HG03060 (cell line): Measurements from ENCODE around the gene GRM7.

Experiments
- ATAC-seq: cut with Tn5 transposase; IDR thresholded peaks from one replicate; pipeline ENCODE4 v1.9.1; 2021; ENCODE audit warnings: low read depth, moderate number of reproducible peaks; ENCODE audit not compliant: unreplicated experiment

The GRM7 gene

DNA sequence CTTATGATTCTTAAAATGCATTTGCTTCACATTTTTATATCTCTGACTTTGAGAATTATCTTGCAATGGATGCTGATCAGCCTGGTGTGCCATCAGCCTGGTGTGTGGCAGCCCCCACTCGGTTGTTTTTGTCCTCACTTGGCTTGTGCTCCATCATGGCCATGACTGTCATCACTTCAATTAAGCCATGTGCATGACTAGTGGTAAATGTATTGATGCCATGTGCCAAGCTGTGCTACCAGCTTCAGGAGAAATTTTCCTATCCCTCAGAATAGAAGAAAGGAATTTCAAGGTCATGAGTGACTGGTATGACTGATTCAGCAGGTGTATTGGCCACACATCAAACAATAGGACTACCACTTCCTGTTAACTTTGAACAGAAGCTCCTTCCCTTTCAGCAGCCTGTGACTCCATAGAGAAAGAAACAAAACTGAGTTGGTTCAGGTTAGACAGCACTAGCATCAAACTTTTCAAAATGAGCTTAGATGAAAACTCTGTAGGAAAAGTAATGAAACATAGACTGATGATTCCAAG is 251.7 kb downstream of the GRM7 start:
- no peak for ATAC-seq

DNA sequence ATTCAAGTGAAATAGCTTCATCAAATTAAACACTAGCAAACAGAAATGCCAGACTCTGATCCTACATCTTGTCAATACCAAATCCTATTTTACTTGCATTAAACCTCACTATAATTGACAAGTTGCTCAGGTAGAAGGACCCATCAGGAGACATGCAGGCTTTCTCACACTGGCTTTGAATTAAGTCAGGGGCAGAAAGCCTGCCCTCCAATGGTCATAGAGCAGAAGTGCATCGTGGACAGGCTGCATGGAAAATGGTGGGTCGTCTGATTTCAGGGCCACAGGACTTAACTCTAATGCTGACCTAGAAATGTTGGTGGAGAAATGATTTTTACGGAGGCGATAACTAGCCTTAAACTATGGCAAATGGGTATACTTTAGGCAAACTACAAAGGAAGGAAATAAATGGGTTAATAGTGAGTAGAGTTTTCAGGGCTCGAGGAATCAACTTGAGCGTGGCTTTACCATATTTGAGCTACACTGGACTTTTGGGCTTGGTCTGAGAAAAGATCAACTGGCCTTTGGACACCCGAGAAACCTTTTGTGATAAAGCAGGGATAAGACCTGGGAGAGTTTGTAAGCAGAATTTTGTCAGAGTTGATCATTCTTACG is 283.9 kb downstream of the GRM7 start:
- ATAC-seq = no peak

DNA sequence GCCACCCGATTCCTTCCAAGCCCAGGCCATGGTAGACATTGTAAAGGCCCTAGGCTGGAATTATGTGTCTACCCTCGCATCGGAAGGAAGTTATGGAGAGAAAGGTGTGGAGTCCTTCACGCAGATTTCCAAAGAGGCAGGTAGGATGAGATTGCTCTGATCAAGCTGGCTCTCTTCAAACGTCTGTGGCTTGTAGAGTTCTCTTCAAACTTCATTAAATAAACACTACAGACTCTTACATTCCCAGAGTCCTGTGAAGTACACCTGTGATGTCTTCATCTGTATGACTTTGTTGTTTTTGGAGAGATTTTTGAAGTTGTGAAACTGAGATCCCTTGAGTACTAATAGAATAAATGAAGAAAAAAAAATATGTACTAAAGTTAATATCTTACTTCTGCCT is 285.6 kb downstream of the GRM7 start:
- no peak for ATAC-seq

DNA sequence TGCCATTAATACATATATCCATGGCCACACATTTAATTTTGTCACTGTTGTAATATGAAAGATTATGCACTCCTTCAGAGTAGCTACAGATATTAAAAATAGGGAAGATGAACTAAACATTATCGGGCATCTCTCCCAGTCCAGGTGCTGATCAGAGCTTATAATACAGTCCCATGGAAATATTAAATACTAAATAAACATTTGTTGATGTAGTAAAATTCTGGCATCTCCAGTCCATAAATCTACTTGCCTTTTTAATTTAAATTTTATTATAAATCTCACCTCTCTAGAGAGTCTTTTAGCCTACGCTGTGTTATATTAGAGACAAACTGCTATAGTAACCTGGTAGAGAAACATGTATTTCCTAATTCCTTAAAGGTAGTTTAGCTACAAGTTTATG is 297.6 kb downstream of the GRM7 start:
- ATAC-seq = no peak

DNA sequence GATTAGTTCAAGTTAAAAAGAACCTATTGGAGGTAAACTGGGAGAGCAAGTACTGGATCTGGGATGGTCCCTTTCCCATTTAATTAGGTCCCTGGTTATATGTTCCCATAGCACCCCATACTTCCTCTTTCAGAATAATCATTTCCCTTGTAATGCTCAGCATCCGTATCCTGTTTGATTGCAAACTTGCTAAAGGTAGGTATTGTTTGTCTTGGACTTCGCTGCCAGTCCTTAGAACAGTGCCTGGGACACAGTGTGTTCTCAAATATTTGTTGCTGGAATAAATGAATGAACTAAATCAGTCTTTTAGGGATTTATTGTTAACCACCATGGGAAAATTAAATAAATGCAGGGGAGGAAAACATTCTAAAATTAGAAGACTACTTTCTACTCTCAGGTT is 299.8 kb downstream of the GRM7 start:
- no peak for ATAC-seq

DNA sequence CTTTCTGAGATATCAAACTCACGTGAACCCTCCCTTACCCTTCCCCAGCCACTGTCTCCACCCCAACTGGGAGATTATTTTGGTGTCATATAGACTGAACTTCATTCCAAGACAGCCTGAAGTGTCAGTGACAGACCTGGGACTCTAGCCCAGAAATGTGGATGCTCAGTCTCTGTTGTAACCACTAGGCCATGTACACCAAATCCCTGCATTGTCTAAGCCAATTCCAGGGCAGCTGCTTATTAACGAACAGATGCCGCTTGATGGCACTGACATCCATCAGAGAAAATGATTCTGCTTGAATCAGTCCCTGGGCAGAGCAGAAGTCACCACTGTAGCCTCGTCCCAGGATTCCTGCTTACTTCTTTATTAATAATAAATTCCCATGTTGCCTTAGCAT is 305.5 kb downstream of the GRM7 start:
- ATAC-seq = no peak

DNA sequence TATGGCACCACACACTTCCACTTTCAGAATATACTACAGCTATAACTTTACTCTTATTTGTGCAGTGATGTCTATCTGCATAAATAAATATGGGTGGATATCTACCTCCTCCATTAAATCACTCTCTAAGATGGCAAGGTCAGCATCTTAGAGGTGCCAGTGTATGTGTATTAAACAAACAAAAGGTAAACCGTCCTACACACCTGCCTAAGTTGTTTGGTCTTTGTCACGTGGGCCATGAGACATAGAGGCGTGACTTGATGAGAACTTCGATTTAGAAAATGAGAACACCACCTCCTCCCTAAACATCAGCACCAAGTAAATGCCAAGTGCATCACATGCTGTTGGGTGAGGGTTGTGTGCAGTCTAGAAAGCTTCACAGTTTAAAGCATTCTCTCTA is 310.6 kb downstream of the GRM7 start:
- no peak for ATAC-seq

DNA sequence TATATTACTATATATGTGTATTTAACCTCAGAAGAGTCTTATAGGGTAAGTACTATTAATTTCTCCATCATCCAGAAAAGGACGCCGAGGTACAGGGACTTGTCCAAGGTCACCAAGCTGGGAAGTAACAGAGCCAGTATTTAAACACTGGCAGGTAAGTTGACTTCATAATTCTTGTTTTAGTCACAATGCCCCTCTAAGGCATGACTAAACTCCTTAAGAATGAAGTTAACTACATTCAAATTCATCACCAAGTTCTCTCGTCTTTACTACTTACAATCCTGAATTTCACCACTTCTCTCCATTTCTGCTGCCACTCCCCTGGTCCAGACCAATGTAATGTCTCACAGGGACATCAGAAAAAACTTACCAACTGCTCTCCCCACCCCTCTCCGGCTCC is 312.1 kb downstream of the GRM7 start:
- ATAC-seq = no peak

DNA sequence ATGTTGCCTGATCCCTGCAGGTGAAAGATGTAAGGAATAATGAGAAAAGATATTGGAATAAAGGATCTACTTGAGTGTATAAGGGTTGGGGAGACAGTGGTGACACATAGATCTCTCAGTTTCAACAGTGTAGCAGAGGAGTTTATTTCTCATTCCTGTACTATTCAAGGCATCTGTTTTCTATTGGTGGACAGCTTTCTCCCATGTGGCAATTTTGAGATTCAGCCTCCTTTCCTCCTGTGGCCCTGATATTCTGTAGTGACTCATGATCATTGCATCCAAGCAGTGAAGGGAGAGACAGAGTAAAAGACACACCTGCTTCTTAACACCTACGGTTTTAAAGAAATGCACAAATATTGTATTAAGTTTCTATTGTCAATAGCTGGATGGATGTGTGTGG is 327.6 kb downstream of the GRM7 start:
- no peak for ATAC-seq

DNA sequence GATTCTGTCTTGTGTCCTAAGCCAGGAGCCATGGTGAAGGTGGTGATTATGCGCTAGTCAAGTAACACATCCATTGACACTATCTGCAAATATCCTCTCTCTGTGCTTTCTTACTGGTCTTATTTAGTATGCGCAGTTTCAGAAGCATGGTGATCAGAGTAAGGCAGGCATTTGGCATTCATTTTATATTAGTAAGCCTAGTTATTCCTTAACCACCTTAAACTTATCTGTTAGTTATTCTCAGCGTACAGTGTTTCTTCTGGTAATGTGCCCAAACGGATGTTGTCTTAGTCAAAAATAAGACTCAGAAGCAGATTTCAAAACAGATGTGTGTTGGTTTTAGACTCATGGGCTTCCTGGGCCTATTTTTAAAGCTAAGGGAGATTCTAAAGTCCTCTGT is 329.2 kb downstream of the GRM7 start:
- ATAC-seq = no peak

DNA sequence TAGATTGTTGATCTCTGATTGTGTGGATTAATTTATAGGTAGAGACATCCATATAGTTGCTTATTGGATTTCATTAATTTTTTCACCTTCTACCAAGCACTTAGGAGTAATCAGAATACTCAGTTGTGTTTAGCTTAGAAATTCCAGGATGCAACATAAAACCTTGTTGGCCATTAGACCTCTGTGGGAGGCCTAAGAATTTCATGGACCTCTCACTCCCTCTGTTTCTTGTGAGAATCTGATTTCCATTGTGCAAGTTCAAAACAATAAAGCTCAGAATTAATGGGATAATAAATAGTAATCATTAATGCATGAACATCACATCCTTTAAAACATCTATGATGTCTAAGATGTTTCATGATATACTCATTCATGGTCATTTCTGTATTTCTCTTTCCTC is 332.4 kb downstream of the GRM7 start:
- no peak for ATAC-seq

DNA sequence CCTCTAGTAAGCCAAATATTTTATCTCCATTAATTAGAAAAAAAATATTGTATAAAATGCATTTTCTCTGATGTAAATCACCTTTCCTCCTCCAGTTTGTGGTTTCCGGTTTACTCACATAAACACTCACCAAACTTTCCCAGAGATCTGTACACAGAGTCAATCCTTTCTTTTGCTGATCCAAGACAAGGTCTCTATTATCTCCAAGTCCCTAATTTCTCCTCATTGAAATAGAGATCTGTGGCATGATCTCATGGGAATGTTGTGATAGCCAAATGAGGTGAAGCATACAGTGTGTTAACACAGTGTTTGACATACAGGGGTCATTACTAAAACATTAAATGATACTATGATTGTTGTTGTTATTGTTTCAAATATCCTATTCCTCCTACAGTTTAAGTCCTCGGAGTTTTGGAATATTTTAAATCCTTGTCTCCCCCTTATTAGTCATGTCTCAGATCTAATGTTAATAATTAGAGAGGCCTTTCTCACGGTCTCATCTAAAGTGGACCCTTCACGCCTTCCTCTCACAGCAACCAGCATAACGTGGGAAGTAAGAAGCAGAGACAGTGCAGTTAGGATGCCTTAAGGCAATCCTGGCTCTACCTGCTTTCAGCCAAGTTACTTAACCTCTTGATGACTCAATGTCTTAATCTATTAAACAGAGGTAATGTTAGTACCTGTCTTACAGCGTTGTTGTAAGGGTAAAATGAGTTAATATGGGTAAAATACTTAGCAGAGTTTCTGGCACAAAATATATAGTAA is 333.3 kb downstream of the GRM7 start:
- ATAC-seq = no peak

DNA sequence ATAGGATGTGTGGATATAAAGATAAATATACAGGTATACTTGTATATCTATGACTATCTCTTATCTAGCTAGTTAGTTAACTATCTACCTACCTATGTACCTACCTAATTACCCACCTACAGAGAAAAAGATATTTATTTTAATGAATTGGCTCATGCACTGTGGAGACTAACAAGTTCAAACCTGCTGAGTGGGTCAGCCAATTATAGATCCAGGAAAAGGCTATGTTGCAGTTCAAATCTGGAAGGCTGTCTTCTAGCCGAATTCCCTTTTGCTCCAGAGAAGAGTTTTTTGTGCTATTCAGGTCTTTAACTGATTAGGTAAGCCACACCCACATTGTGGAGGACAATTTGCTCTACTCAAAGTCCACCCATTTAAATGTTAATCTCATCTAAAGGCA is 335.0 kb downstream of the GRM7 start:
- ATAC-seq = no peak

DNA sequence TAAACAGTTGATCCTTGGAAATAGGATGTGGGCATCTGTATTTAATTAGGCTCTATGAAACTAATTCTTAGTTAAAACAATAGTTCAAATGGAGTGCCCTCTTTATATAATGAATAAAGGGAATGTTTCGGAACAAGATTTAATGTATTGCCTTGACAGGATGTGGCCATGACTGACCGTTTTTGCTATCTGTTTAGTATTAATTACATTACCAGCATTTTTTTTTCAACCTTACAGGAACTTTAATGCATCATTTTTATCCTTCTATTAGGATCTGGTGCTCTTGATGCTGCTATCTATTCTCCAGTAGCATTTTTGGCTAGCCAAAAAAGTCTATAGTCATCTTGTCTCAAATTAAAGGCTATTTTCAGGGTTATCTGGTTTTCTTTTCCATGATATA is 340.9 kb downstream of the GRM7 start:
- no peak for ATAC-seq

DNA sequence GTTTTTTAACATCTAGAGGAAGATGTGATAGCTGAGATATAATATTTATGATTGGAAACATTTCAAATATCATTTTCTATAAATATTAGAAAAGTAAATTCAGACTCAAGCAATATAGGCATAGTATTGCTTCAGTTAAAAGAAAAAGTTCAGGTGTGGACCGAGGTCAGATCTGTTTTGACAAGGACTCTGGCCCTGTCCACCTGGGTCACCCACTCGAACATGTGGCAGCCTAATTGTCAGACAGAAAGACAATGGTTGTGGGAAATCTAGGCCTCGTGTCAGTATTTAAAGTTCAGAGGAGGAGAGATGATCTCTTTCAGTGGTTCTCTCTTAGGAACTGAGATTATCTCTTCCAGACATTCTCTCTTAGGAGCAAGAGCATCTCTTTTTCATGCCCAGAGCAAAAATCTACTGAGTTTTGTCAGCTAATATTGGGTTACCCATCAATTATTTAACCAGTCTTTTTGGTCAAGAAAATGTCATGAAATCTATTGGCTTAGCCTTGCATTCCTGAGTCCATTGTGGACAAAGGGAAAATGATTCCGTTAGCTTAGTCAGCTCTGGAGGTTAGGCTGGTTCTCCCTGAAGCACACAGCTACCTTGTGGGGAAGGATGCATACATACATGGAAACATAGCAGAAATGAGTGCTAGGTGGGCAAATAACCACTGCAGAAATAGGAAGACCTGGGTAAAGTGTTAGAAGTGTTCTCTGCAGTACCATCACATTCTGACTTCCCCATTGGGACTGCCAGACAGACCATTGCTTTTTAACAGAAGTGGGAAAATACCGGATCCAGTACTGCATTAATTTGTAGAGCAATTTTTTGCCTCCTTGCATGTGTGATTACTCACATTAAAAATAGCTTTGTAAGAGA is 343.3 kb downstream of the GRM7 start:
- peak; percentile 21 for ATAC-seq

DNA sequence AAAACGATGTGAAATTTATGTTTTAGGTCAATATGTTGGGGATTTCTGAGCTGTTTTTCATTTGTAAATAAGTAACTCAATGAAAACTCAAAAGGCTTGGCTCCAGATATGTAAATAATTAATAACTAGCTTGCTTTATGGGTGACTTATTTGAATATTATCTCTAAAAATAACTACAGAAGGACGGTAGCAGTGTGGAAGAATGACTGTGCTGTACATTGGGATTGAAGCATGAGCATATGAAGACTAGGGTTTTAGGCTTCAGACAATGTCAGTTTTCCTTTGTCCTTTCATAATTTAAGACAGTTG is 343.9 kb downstream of the GRM7 start:
- peak; percentile 26 for ATAC-seq

DNA sequence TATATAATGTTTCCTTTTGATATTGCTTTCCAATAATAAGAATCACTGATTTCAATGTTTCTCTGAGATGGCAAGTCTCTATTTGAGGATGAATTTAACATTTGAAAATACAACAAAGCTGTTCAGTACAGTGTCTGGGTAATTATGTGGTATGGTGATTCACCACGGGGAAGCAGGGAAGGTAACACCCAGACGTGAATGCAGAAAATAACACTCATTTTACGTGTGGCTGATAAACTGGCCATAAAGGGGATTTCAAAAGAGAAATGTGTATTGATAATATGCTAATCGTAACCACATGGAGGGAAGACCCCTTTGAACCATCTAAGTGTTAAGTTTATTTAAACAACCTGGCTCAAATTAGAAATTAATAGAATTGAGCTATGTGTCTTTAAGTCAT is 344.6 kb downstream of the GRM7 start:
- no peak for ATAC-seq

DNA sequence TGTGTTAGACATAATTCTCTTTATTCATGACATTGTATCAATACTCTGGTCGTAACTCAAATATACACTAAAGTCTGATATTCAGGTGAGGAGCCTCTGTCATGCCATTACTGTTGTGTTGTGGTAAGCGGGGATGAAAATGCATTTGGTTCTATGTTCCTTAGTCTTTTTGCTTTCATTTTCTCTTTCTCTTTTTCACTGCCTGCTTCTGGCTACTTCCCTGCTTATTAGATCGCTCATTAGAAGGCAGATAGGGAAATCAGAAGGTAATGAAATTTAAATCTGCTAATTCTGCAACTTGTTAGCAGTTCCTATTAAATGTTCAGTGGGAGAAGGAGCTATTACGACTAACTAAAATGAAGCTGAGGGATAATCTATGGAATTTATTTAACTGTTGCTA is 345.0 kb downstream of the GRM7 start:
- ATAC-seq = peak; percentile 42

DNA sequence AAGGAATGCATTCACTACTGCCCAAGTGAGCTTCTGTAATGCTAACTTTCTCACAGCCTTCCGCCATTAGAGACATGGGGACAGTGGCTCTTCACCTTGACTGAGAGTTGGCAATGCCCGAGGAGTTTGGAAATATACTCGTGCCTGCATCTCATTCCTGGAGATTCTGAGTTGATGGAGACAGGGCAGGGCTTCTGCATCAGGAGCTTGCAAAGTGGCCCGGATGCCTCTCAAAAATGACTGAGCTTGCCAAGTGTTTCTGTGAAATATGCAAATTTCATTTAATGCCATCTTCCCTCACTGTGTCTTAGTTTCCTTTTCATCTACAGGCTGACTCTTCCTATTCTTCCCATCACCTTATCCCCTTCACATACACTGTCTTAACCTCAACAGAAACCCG is 346.2 kb downstream of the GRM7 start:
- no peak for ATAC-seq

DNA sequence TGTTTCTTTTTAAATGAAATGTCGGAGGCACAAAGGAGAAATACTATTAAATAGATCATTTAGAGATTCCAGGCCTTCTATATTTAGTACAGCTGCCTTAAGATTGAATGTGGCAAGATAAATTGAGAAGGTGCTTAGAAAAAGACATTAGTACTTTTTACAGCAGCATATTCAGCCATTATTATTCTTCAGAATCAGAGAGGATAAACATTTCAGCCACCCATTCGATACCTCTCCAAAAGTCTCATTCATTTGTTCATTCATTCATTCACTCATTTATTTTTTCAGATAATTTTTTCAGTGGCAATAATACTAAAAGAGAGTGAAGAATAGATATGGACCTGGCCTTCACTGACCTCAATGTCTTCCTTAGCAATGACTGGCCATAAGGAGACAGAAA is 347.0 kb downstream of the GRM7 start:
- no peak for ATAC-seq

DNA sequence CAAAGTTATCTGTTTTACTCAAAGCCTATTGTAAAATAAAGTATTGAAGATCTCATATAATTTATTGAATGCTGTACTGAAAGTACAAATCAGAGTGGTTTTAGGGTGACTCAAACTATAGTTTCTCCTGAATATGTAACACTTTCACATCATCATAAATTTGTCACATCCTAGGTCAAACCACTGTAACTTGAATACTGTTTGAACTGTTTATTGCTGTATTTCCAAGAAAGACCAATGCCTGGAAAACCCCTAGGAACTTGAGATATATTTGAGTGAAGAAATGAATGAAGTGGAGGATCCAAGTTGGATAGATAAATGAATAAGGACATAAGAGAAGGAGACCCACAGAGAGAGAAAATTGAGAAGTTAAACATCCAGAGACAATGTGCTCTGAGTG is 348.2 kb downstream of the GRM7 start:
- ATAC-seq = no peak

DNA sequence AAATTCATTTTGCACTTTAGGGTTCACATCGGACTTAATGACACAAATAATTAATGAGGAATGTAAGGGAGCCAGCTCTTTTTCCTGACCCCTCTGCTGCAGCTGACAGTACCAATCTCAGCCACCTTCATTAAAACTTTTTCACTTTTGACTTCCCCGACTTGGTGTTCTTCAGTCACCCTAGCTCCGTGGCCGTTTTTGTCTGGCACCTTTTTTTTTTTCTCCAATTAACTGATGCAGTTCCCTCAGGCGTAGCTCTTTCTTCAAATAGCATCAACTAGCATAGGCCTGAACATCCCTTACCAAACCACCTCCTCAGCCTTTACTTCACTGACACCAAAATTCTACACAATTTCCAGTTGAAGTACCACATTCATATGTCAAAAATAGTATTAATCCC is 350.8 kb downstream of the GRM7 start:
- ATAC-seq = no peak
